H1 (cell line): Measurements from ENCODE around the gene TDRD12. TPM values are rescaled to one million over a fixed set of nuclear protein-coding genes. Genes with fewer than 3 reads are reported as not detected.

Source experiments
- CTCF ChIA-PET: fragments of 300-600 bp; sonication (Branson Sonifier 250); formaldehyde crosslinking; loops from one replicate; lab custom pipeline; 2021; ENCODE audit not compliant: partially characterized antibody; lab: Charles Lee
- POLR2A ChIA-PET: fragments of 300-600 bp; sonication (Branson Sonifier 250); formaldehyde crosslinking; loops from one replicate; lab custom pipeline; 2021; ENCODE audit warnings: inconsistent platforms; ENCODE audit not compliant: partially characterized antibody; lab: Charles Lee
- DNase-seq, 2 experiments: peaks; one replicate each; pipeline versions ENCODE4 v3.0.0 to v3.0.0-alpha.2; 2010 to 2022; ENCODE audit warnings: low spot score in 2 of 2, low read depth in 1 of 2, mixed read lengths in 1 of 2
- FAIRE-seq: peaks from 2 replicates; lab custom pipeline; 2011; peaks lifted over from hg19 to GRCh38; lab: Jason Lieb, UNC
- H2AFZ ChIP-seq: 2 replicates; pipeline ENCODE4 v1.8.1; 2012; ENCODE audit warnings: low read length, inconsistent platforms
- H2AK5ac ChIP-seq: 2 replicates; pipeline ENCODE4 v1.6.1; 2013; ENCODE audit warnings: low read depth, low read length
- H2BK120ac ChIP-seq: replicated peaks from 2 replicates; pipeline ENCODE3; 2013; ENCODE audit warnings: low read depth, low read length, inconsistent platforms
- H2BK12ac ChIP-seq: 2 replicates; pipeline ENCODE4 v1.6.1; 2013; ENCODE audit warnings: low read depth, low read length
- H2BK15ac ChIP-seq: 2 replicates; pipeline ENCODE4 v1.6.1; 2013; ENCODE audit warnings: low read length
- H2BK20ac ChIP-seq: 2 replicates; pipeline ENCODE4 v1.6.1; 2013; ENCODE audit warnings: low read length
- H2BK5ac ChIP-seq: 2 replicates; pipeline ENCODE4 v1.6.1; 2013; ENCODE audit warnings: low read depth, low read length
- H3K14ac ChIP-seq: 2 replicates; pipeline ENCODE4 v1.6.1; 2013; ENCODE audit warnings: inconsistent platforms; ENCODE audit not compliant: insufficient read length
- H3K18ac ChIP-seq: 2 replicates; pipeline ENCODE4 v1.6.1; 2013; ENCODE audit warnings: low read length; ENCODE audit errors: extremely low read depth
- H3K23ac ChIP-seq: 2 replicates; pipeline ENCODE4 v1.6.1; 2013; ENCODE audit warnings: inconsistent platforms; ENCODE audit not compliant: insufficient read length
- H3K23me2 ChIP-seq: 2 replicates; pipeline ENCODE4 v1.6.1; 2013; ENCODE audit warnings: low read depth, low read length
- H3K27ac ChIP-seq: 2 replicates; pipeline ENCODE4 v1.6.1; 2011; ENCODE audit warnings: low read depth, low read length, inconsistent platforms
- H3K27me3 ChIP-seq, 4 experiments: replicated peaks in 1 of 4; 1 replicate in 1 of 4; 2 replicates in 3 of 4; pipeline versions ENCODE4 v1.6.1 to v1.8.1; 2011 to 2013; ENCODE audit warnings: low read length in 3 of 4, mild to moderate bottlenecking in 3 of 4, inconsistent platforms in 2 of 4, mixed read lengths in 2 of 4, moderate library complexity in 1 of 4; ENCODE audit not compliant: control insufficient read depth in 3 of 4, insufficient read depth in 3 of 4; ENCODE audit errors: extremely low read depth in 1 of 4
- H3K36me3 ChIP-seq, 4 experiments: 2 replicates each; pipeline versions ENCODE4 v1.6.1 to v1.8.1; 2011 to 2013; ENCODE audit warnings: mild to moderate bottlenecking in 4 of 4, low read length in 3 of 4, moderate library complexity in 2 of 4, control low read depth in 1 of 4, inconsistent platforms in 1 of 4; ENCODE audit not compliant: insufficient read depth in 4 of 4, control insufficient read depth in 2 of 4
- H3K4ac ChIP-seq: replicated peaks from 2 replicates; pipeline ENCODE3; 2013; ENCODE audit warnings: low read length, low read depth, mixed read lengths, inconsistent platforms; ENCODE audit not compliant: insufficient read length
- H3K4me1 ChIP-seq, 4 experiments: replicated peaks in 1 of 4; 1 replicate in 1 of 4; 2 replicates in 3 of 4; pipeline versions ENCODE4 v1.6.1 to v1.8.1; 2011 to 2013; ENCODE audit warnings: low read length in 3 of 4, inconsistent platforms in 2 of 4, mixed read lengths in 1 of 4; ENCODE audit not compliant: insufficient read depth in 4 of 4, control insufficient read depth in 3 of 4
- H3K4me2 ChIP-seq, 2 experiments: 2 replicates each; pipeline versions ENCODE4 v1.6.1 to v1.8.1; 2011 to 2013; ENCODE audit warnings: low read depth in 2 of 2, low read length in 2 of 2, control low read depth in 1 of 2, inconsistent platforms in 1 of 2, mild to moderate bottlenecking in 1 of 2; ENCODE audit not compliant: insufficient read depth in 1 of 2
- H3K4me3 ChIP-seq, 4 experiments: fragments of 200-600, 300-600 bp in 1 of 4; sonication (generic), shearing (Covaris generic), sonication (Bioruptor Twin) in 1 of 4; 2 replicates each; pipeline versions ENCODE4 v1.5.1 to v1.8.1; 2011 to 2016; ENCODE audit warnings: low read length in 4 of 4, low read depth in 3 of 4, control low read depth in 2 of 4, inconsistent platforms in 2 of 4, mild to moderate bottlenecking in 2 of 4, mixed read lengths in 1 of 4, moderate library complexity in 1 of 4; ENCODE audit not compliant: insufficient read depth in 2 of 4; ENCODE audit errors: extremely low read depth in 1 of 4
- H3K56ac ChIP-seq: replicated peaks from 2 replicates; pipeline ENCODE3; 2013; ENCODE audit warnings: low read depth, mild to moderate bottlenecking, mixed read lengths, low read length, inconsistent platforms; ENCODE audit not compliant: insufficient read length
- H3K79me1 ChIP-seq: 2 replicates; pipeline ENCODE4 v1.6.1; 2013; ENCODE audit warnings: low read depth, low read length, control low read depth
- H3K79me2 ChIP-seq, 2 experiments: 2 replicates each; pipeline versions ENCODE4 v1.6.1 to v1.8.1; 2012 to 2013; ENCODE audit warnings: low read length in 2 of 2, mild to moderate bottlenecking in 2 of 2, inconsistent platforms in 1 of 2; ENCODE audit not compliant: insufficient read depth in 2 of 2, control insufficient read depth in 1 of 2
- H3K9ac ChIP-seq, 4 experiments: replicated peaks in 1 of 4; 1 replicate in 1 of 4; 2 replicates in 3 of 4; pipeline versions ENCODE4 v1.6.1 to v1.8.1; 2011 to 2013; ENCODE audit warnings: low read depth in 3 of 4, low read length in 3 of 4, control low read depth in 2 of 4, mild to moderate bottlenecking in 2 of 4, moderate library complexity in 2 of 4, inconsistent platforms in 1 of 4; ENCODE audit errors: extremely low read depth in 1 of 4
- H3K9me3 ChIP-seq, 2 experiments: 2 replicates each; pipeline versions ENCODE4 v1.6.1 to v1.8.1; 2012 to 2013; ENCODE audit warnings: mild to moderate bottlenecking in 2 of 2, moderate library complexity in 2 of 2, control low read depth in 1 of 2, inconsistent platforms in 1 of 2, low read depth in 1 of 2, low read length in 1 of 2, mixed read lengths in 1 of 2; ENCODE audit not compliant: insufficient read depth in 2 of 2
- H4K20me1 ChIP-seq, 2 experiments: replicated peaks in 1 of 2; 2 replicates each; pipeline versions ENCODE3 to v1.8.1; 2011 to 2013; ENCODE audit warnings: inconsistent platforms in 2 of 2, low read length in 2 of 2, mild to moderate bottlenecking in 1 of 2; ENCODE audit not compliant: insufficient read depth in 2 of 2, control insufficient read depth in 1 of 2
- H4K5ac ChIP-seq: 2 replicates; pipeline ENCODE4 v1.6.1; 2013; ENCODE audit warnings: low read length, low read depth, mixed read lengths, inconsistent platforms; ENCODE audit not compliant: insufficient read length
- H4K8ac ChIP-seq: 2 replicates; pipeline ENCODE4 v1.8.0; 2013; ENCODE audit warnings: mild to moderate bottlenecking, moderate library complexity, low read length, inconsistent platforms; ENCODE audit not compliant: insufficient read depth; ENCODE audit errors: extremely low read depth
- H4K91ac ChIP-seq: replicated peaks from 2 replicates; pipeline ENCODE3; 2013; ENCODE audit warnings: low read length, mixed read lengths, inconsistent platforms; ENCODE audit not compliant: insufficient read length
- ASH2L ChIP-seq: fragments of 200-600, 300-600 bp; sonication (generic); IDR thresholded peaks from one replicate; pipeline ENCODE4 v1.7.1; 2017; ENCODE audit warnings: low read length
- ATF2 ChIP-seq: IDR thresholded peaks from 2 replicates; pipeline ENCODE4 v1.6.1; 2012; ENCODE audit warnings: low read length, inconsistent platforms
- BRCA1 ChIP-seq: IDR thresholded peaks from 2 replicates; pipeline ENCODE4 v1.6.1; 2012; ENCODE audit warnings: low read depth, low read length, improper control_type of control experiment
- CTCF ChIP-seq, 3 experiments: IDR thresholded peaks; 1 replicate in 2 of 3; 2 replicates in 1 of 3; pipeline versions ENCODE4 v1.5.1 to v1.6.1; 2011; ENCODE audit warnings: low read length in 3 of 3, mild to moderate bottlenecking in 3 of 3, inconsistent platforms in 2 of 3, low read depth in 1 of 3, moderate library complexity in 1 of 3; ENCODE audit not compliant: insufficient read depth in 1 of 3; ENCODE audit errors: control extremely low read depth in 1 of 3
- EZH2 ChIP-seq: fragments of 200-600 bp; sonication (generic); IDR thresholded peaks from 2 replicates; pipeline ENCODE4 v1.7.1; 2012; ENCODE audit warnings: low read depth, mild to moderate bottlenecking, moderate library complexity, low read length, inconsistent platforms; ENCODE audit not compliant: severe bottlenecking
- MAX ChIP-seq: IDR thresholded peaks from 2 replicates; pipeline ENCODE4 v1.6.1; 2012; ENCODE audit warnings: inconsistent platforms
- RNF2 ChIP-seq: fragments of 200-900, 300-1000 bp; sonication (generic); IDR thresholded peaks from 2 replicates; pipeline ENCODE4 v1.7.1; 2016; ENCODE audit warnings: borderline replicate concordance, low read depth, mild to moderate bottlenecking, antibody characterized with exemption, low read length; ENCODE audit not compliant: poor library complexity, severe bottlenecking; ENCODE audit errors: missing control alignments
- RXRA ChIP-seq: IDR thresholded peaks from 2 replicates; pipeline ENCODE4 v1.6.1; 2011; ENCODE audit warnings: low read depth, mild to moderate bottlenecking, low read length, moderate library complexity; ENCODE audit not compliant: insufficient read depth
- ZNF274 ChIP-seq: IDR thresholded peaks from 2 replicates; pipeline ENCODE4 v1.7.0; 2012; ENCODE audit warnings: low read length, borderline replicate concordance; ENCODE audit errors: extremely low read depth
- WGBS, 2 experiments: shearing (Covaris generic) in 1 of 2; methylation state at CpG; one replicate each; pipeline versions ENCODE4 v1.1.6 to v1.1.7; 2013 to 2015; ENCODE audit warnings: low lambda C conversion rate in 2 of 2, mixed read lengths in 2 of 2, inconsistent platforms in 1 of 2, low coverage in 1 of 2, missing lambda C conversion rate in 1 of 2; ENCODE audit not compliant: insufficient replicate concordance in 2 of 2, insufficient coverage in 1 of 2, insufficient read length in 1 of 2; ENCODE audit errors: extremely low coverage in 1 of 2, missing lambda C conversion rate in 1 of 2; 5-methylcytosine and 5-hydroxymethylcytosine counted together
- polyA plus RNA-seq, 7 experiments: library from polyadenylated mRNA; depleted of rRNA in 3 of 7; stranded (reverse) in 5 of 7; unstranded in 2 of 7; fragments of >200 nt in 5 of 7; fragments of 200-250 nt in 2 of 7; gene quantifications; 1 replicate in 5 of 7; 2 replicates in 1 of 7; 4 replicates in 1 of 7; pipeline versions ENCODE4 v1.2.1 to v1.2.3, GENCODE V29; 2011 to 2013; ENCODE audit warnings: missing spikeins in 2 of 7, mixed read lengths in 2 of 7
- total RNA-seq: library from RNA; stranded (reverse); fragmentation: NEBNext Ultra II Directional; extraction: Animal tissue kit (Norgen Biotek cat#: 25700); gene quantifications from 2 replicates; pipeline ENCODE4 v1.2.1, GENCODE V29; 2021

The TDRD12 gene
- total and polyA plus RNA-seq, 2 of the 8 experiments (the other 6 are each of a cell fraction or from before 2014, with no cell fraction given): 0.39 to 0.88 TPM

- Histone ChIP-seq H3K14ac (no peak overlapping the region), H3K79me2 (no peaks in the 10 kb centered on the region), H2AFZ (no peak overlapping the region), H3K4me2 (no peak overlapping the region), H2BK20ac (no peak overlapping the region), H3K18ac (no peak overlapping the region), H2BK5ac (no peak overlapping the region), H3K56ac (no peak overlapping the region), H4K5ac (no peak overlapping the region), H2AK5ac (no peak overlapping the region), H3K36me3 (no peaks in the 10 kb centered on the region), H3K9me3 (0 out of 4 replicates have a peak, but pooled peaks cover 5 to 8% of the 10 kb centered on the region in 2 experiments), H4K20me1 (no peaks in the 10 kb centered on the region), H3K4me3 (no peak overlapping the region), H4K8ac (no peak overlapping the region), H2BK15ac (no peak overlapping the region), H3K9ac (no peak overlapping the region), H2BK12ac (no peak overlapping the region), H4K91ac (no peak overlapping the region), H3K27ac (no peak overlapping the region), H3K4ac (no peak overlapping the region), H3K79me1 (no peaks in the 10 kb centered on the region; the same call in 1 of the 2 replicates), H3K4me1 (no peaks in the 10 kb centered on the region), H3K27me3 (no peaks in the 10 kb centered on the region), H3K23me2 (no peaks in the 10 kb centered on the region), H3K23ac (no peak overlapping the region), H2BK120ac (no peak overlapping the region)
- 98% methylated on average over 3 of the region's 3 CpGs; no CpG with 5 or more reads in 1 of the 2 experiments for WGBS, 2 experiments
- FAIRE-seq: no peak
- no peak for DNase-seq
- POLR2A ChIA-PET: no interaction called here
- no peak for TF ChIP-seq BRCA1
- TF ChIP-seq RXRA: no peak
- TF ChIP-seq ZNF274: no peak
- no peak for TF ChIP-seq CTCF (IDR thresholded peaks at IDR 0.05; ENCODE audit: control extremely low read depth in 1 of 3, insufficient read depth in 1 of 3, low read depth in 1 of 3, low read length in 3 of 3)
- no peak for TF ChIP-seq MAX
- TF ChIP-seq RNF2: no peak
- TF ChIP-seq ATF2: no peak
- TF ChIP-seq ASH2L: no peak
- no peak for TF ChIP-seq EZH2
- CTCF ChIA-PET: interaction anchor here (0.6 to 1.5 kb wide), 3 partner anchors 9 to 97 kb away, joined by 3 to 5 read pairs (median 4); no protein-coding TSS in a partner anchor
Measured at GRCh38 chr19:32708457-32708856, 11.1 kb upstream of the TDRD12 start.
